ENCODE data around the gene CELF4.

The CELF4 gene

GRCh38 chr18:37246779-37247340 lies 318.7 kb downstream of the CELF4 start:
- no CpG with 5 or more reads among the region's 13 CpGs for WGBS (ENCODE audit: extremely low coverage, insufficient coverage, low lambda C conversion rate)
- Histone ChIP-seq H3K18ac (ENCODE audit: low read length) (no peak overlapping the region), H3K4me2 (ENCODE audit: low read length) (no peak overlapping the region)

GRCh38 chr18:37244618-37245017 lies 321.0 kb downstream of the CELF4 start:
- Histone ChIP-seq H3K9ac (ENCODE audit: low read length) (no peak overlapping the region), H3K4me3 (ENCODE audit: low read length) (no peak overlapping the region), H3K27ac (ENCODE audit: low read depth, low read length) (no peak overlapping the region), H2AK5ac (ENCODE audit: low read length) (no peak overlapping the region), H3K23ac (ENCODE audit: low read length) (no peak overlapping the region), H3K79me1 (ENCODE audit: low read length) (no peaks in the 10 kb centered on the region), H3K79me2 (ENCODE audit: control insufficient read depth, insufficient read depth, low read length) (no peaks in the 10 kb centered on the region), H3K56ac (ENCODE audit: low read length) (no peak overlapping the region), H3K27me3 (ENCODE audit: insufficient read depth, low read length, poor library complexity) (no peaks in the 10 kb centered on the region), H3K4ac (ENCODE audit: low read depth, low read length) (no peak overlapping the region), H2BK5ac (ENCODE audit: low read length) (no peak overlapping the region), H3K36me3 (ENCODE audit: control insufficient read depth, insufficient read depth, low read length) (no peaks in the 10 kb centered on the region), H3K4me1 (ENCODE audit: control insufficient read depth, low read depth, low read length) (no peaks in the 10 kb centered on the region), H4K5ac (ENCODE audit: low read length) (no peak overlapping the region), H3K18ac (ENCODE audit: low read length) (no peak overlapping the region), H2BK120ac (ENCODE audit: low read depth, low read length) (no peak overlapping the region), H2BK15ac (replicated peaks; ENCODE audit: low read depth) (no peak overlapping the region), H3K4me2 (ENCODE audit: low read length) (no peak overlapping the region), H4K8ac (ENCODE audit: low read depth, low read length) (no peak overlapping the region)
- no peak for DNase-seq
- no CpG with 5 or more reads among the region's 13 CpGs for WGBS (ENCODE audit: extremely low coverage, insufficient coverage, low lambda C conversion rate)

More at GRCh38 chr18:37246779-37247340, 318.7 kb downstream of the CELF4 start:
- Histone ChIP-seq H3K79me1 (ENCODE audit: low read length) (no peaks in the 10 kb centered on the region), H2BK120ac (ENCODE audit: low read depth, low read length) (no peak overlapping the region), H4K8ac (ENCODE audit: low read depth, low read length) (no peak overlapping the region), H2BK15ac (replicated peaks; ENCODE audit: low read depth) (no peak overlapping the region), H3K23ac (ENCODE audit: low read length) (no peak overlapping the region), H3K36me3 (ENCODE audit: control insufficient read depth, insufficient read depth, low read length) (no peaks in the 10 kb centered on the region), H2BK5ac (ENCODE audit: low read length) (no peak overlapping the region), H3K4me1 (ENCODE audit: control insufficient read depth, low read depth, low read length) (no peaks in the 10 kb centered on the region), H4K5ac (ENCODE audit: low read length) (no peak overlapping the region), H3K27ac (ENCODE audit: low read depth, low read length) (no peak overlapping the region), H3K9ac (ENCODE audit: low read length) (no peak overlapping the region), H3K4me3 (ENCODE audit: low read length) (no peak overlapping the region), H3K4ac (ENCODE audit: low read depth, low read length) (no peak overlapping the region), H3K56ac (ENCODE audit: low read length) (no peak overlapping the region), H2AK5ac (ENCODE audit: low read length) (no peak overlapping the region), H3K79me2 (ENCODE audit: control insufficient read depth, insufficient read depth, low read length) (no peaks in the 10 kb centered on the region), H3K27me3 (ENCODE audit: insufficient read depth, low read length, poor library complexity) (no peaks in the 10 kb centered on the region)
- DNase-seq: no peak

- no peak overlapping the region for H4K5ac ChIP-seq (ENCODE audit: low read length)
- H3K4me2 ChIP-seq (ENCODE audit: low read length): peak overlapping the region; percentile 36
- peak overlapping the region; percentile 76 for H3K56ac ChIP-seq (ENCODE audit: low read length)
- peak overlapping the region; percentile 38 for H3K9ac ChIP-seq (ENCODE audit: low read length)
- H2BK15ac ChIP-seq (replicated peaks; ENCODE audit: low read depth): no peak overlapping the region
- H3K27me3 ChIP-seq (ENCODE audit: insufficient read depth, low read length, poor library complexity): no peaks in the 10 kb centered on the region
- H2BK5ac ChIP-seq (ENCODE audit: low read length): no peak overlapping the region
- no peak overlapping the region for H3K23ac ChIP-seq (ENCODE audit: low read length)
- no peak overlapping the region for H2AK5ac ChIP-seq (ENCODE audit: low read length)
- H3K18ac ChIP-seq (ENCODE audit: low read length): no peak overlapping the region
- no peak overlapping the region for H3K4me3 ChIP-seq (ENCODE audit: low read length)
- H3K79me2 ChIP-seq (ENCODE audit: control insufficient read depth, insufficient read depth, low read length): no peaks in the 10 kb centered on the region
- no peak overlapping the region for H3K27ac ChIP-seq (ENCODE audit: low read depth, low read length)
- peak; percentile 12 for DNase-seq
- H4K8ac ChIP-seq (ENCODE audit: low read depth, low read length): no peak overlapping the region
- H3K36me3 ChIP-seq (ENCODE audit: control insufficient read depth, insufficient read depth, low read length): no peaks in the 10 kb centered on the region
- no peaks in the 10 kb centered on the region for H3K79me1 ChIP-seq (ENCODE audit: low read length)
- no peaks in the 10 kb centered on the region for H3K4me1 ChIP-seq (ENCODE audit: control insufficient read depth, low read depth, low read length)
- no peak overlapping the region for H2BK120ac ChIP-seq (ENCODE audit: low read depth, low read length)
- WGBS (ENCODE audit: extremely low coverage, insufficient coverage, low lambda C conversion rate): no CpG with 5 or more reads among the region's 36 CpGs
- H3K4ac ChIP-seq (ENCODE audit: low read depth, low read length): no peak overlapping the region
Measured at GRCh38 chr18:37243741-37244140, 321.9 kb downstream of the CELF4 start.

GRCh38 chr18:37242826-37243560 lies 322.6 kb downstream of the CELF4 start:
- H3K27ac ChIP-seq (ENCODE audit: low read depth, low read length): no peak overlapping the region
- H3K9ac ChIP-seq (ENCODE audit: low read length): no peak overlapping the region
- no peak overlapping the region for H2AK5ac ChIP-seq (ENCODE audit: low read length)
- no peak overlapping the region for H3K23ac ChIP-seq (ENCODE audit: low read length)
- no peaks in the 10 kb centered on the region for H3K4me1 ChIP-seq (ENCODE audit: control insufficient read depth, low read depth, low read length)
- H2BK15ac ChIP-seq (replicated peaks; ENCODE audit: low read depth): no peak overlapping the region
- no peak overlapping the region for H4K5ac ChIP-seq (ENCODE audit: low read length)
- no peaks in the 10 kb centered on the region for H3K79me1 ChIP-seq (ENCODE audit: low read length)
- no peak overlapping the region for H3K18ac ChIP-seq (ENCODE audit: low read length)
- no peaks in the 10 kb centered on the region for H3K79me2 ChIP-seq (ENCODE audit: control insufficient read depth, insufficient read depth, low read length)
- H3K36me3 ChIP-seq (ENCODE audit: control insufficient read depth, insufficient read depth, low read length): no peaks in the 10 kb centered on the region
- no peak overlapping the region for H4K8ac ChIP-seq (ENCODE audit: low read depth, low read length)
- WGBS (ENCODE audit: extremely low coverage, insufficient coverage, low lambda C conversion rate): no CpG with 5 or more reads among the region's 4 CpGs
- no peak overlapping the region for H3K4me3 ChIP-seq (ENCODE audit: low read length)
- H3K4me2 ChIP-seq (ENCODE audit: low read length): no peak overlapping the region
- no peaks in the 10 kb centered on the region for H3K27me3 ChIP-seq (ENCODE audit: insufficient read depth, low read length, poor library complexity)
- no peak for DNase-seq
- no peak overlapping the region for H2BK120ac ChIP-seq (ENCODE audit: low read depth, low read length)
- H3K56ac ChIP-seq (ENCODE audit: low read length): no peak overlapping the region
- no peak overlapping the region for H3K4ac ChIP-seq (ENCODE audit: low read depth, low read length)
- no peak overlapping the region for H2BK5ac ChIP-seq (ENCODE audit: low read length)

- H3K36me3 ChIP-seq (ENCODE audit: control insufficient read depth, insufficient read depth, low read length): no peaks in the 10 kb centered on the region
- H3K4ac ChIP-seq (ENCODE audit: low read depth, low read length): no peak overlapping the region
- no peaks in the 10 kb centered on the region for H3K79me2 ChIP-seq (ENCODE audit: control insufficient read depth, insufficient read depth, low read length)
- H3K4me3 ChIP-seq (ENCODE audit: low read length): no peak overlapping the region
- no peak overlapping the region for H4K5ac ChIP-seq (ENCODE audit: low read length)
- no peak for DNase-seq
- no peak overlapping the region for H2AK5ac ChIP-seq (ENCODE audit: low read length)
- no peak overlapping the region for H2BK15ac ChIP-seq (replicated peaks; ENCODE audit: low read depth)
- WGBS (ENCODE audit: extremely low coverage, insufficient coverage, low lambda C conversion rate): no CpG with 5 or more reads among the region's 6 CpGs
- H3K23ac ChIP-seq (ENCODE audit: low read length): no peak overlapping the region
- no peak overlapping the region for H2BK120ac ChIP-seq (ENCODE audit: low read depth, low read length)
- H3K18ac ChIP-seq (ENCODE audit: low read length): no peak overlapping the region
- H3K4me2 ChIP-seq (ENCODE audit: low read length): no peak overlapping the region
- no peaks in the 10 kb centered on the region for H3K79me1 ChIP-seq (ENCODE audit: low read length)
- H3K9ac ChIP-seq (ENCODE audit: low read length): no peak overlapping the region
- H2BK5ac ChIP-seq (ENCODE audit: low read length): no peak overlapping the region
- no peak overlapping the region for H3K56ac ChIP-seq (ENCODE audit: low read length)
- H3K4me1 ChIP-seq (ENCODE audit: control insufficient read depth, low read depth, low read length): no peaks in the 10 kb centered on the region
- no peak overlapping the region for H3K27ac ChIP-seq (ENCODE audit: low read depth, low read length)
- no peaks in the 10 kb centered on the region for H3K27me3 ChIP-seq (ENCODE audit: insufficient read depth, low read length, poor library complexity)
- no peak overlapping the region for H4K8ac ChIP-seq (ENCODE audit: low read depth, low read length)
Measured at GRCh38 chr18:37242091-37242490, 323.5 kb downstream of the CELF4 start.
